ENCODE measurements around the gene REPS2. TPM values are rescaled to one million over a fixed set of nuclear protein-coding genes. Genes with fewer than 3 reads are reported as not detected.

Gene REPS2
- polyA plus RNA-seq, 3 donors, result 2.1 to 4.7 (median 3.6) TPM

- 8% methylated on average over 2 of the region's 7 CpGs for WGBS (ENCODE audit: insufficient coverage)
- Histone ChIP-seq H4K20me1 (ENCODE audit: insufficient read depth, low read length) (no peaks in the 10 kb centered on the region), H3K4me1 (ENCODE audit: control insufficient read depth in 1 of 2, insufficient read depth in 2 of 2, low read length in 2 of 2) (peaks cover 22 to 23% of the 10 kb centered on the region in 2 donors), H3K27me3 (ENCODE audit: control insufficient read depth in 2 of 2, insufficient read depth in 2 of 2, low read length in 2 of 2) (peaks cover 0 to 9% of the 10 kb centered on the region in 2 donors), H3K4me3 (replicated peaks in 1 of 3; ENCODE audit: low read depth in 2 of 3, low read length in 3 of 3) (no peak overlapping the region), H3K4me2 (replicated peaks; ENCODE audit: extremely low read depth, low read length, poor library complexity, severe bottlenecking) (no peak overlapping the region), H3K36me3 (replicated peaks in 1 of 2; ENCODE audit: control insufficient read depth in 1 of 2, insufficient read depth in 2 of 2, low read length in 2 of 2) (peaks cover 0 to under 1% of the 10 kb centered on the region in 2 donors), H3K27ac (ENCODE audit: low read depth in 1 of 2, low read length in 2 of 2) (no peak overlapping the region), H3K9ac (ENCODE audit: insufficient read depth, low read length, poor library complexity, severe bottlenecking) (no peak overlapping the region), H2AFZ (ENCODE audit: insufficient read depth, low read depth, low read length, poor library complexity, severe bottlenecking) (no peak overlapping the region), H3K9me3 (replicated peaks in 1 of 2; ENCODE audit: control insufficient read depth in 1 of 2, insufficient read depth in 1 of 2, low read length in 2 of 2) (no peaks in the 10 kb centered on the region), H3K79me2 (ENCODE audit: insufficient read depth, low read length) (no peaks in the 10 kb centered on the region)
- Mint-ChIP-seq H3K4me3 (peak overlapping the region in 1 of 2 donors; percentile 37), H3K9me3 (peaks cover 0 to 2% (median 0%) of the 10 kb centered on the region in 7 donors), H3K27me3 (ENCODE audit: low read depth in 3 of 3) (peaks cover 0 to 22% (median 0%) of the 10 kb centered on the region in 3 donors), H3K27ac (peak overlapping the region in 5 of 7 donors; percentile 7 to 78 (median 60)), H3K4me1 (peaks cover 41% of the 10 kb centered on the region), H3K36me3 (peaks cover 4 to 11% of the 10 kb centered on the region in 2 donors)
- intact Hi-C loops (cut with micrococcal nuclease), result no loop called here
- DNase-seq, result peak in 1 of 3 donors; percentile 23
- no peak for TF ChIP-seq CTCF (IDR thresholded peaks at IDR 0.05)
These were observed 92.3 kb downstream of the REPS2 start for GRCh38 chrX:17038681-17039161.

- Mint-ChIP-seq H3K27ac (no peak overlapping the region), H3K9me3 (peaks cover 0 to 2% (median 0%) of the 10 kb centered on the region in 7 donors), H3K27me3 (ENCODE audit: low read depth in 3 of 3) (peaks cover 0 to 28% (median 0%) of the 10 kb centered on the region in 3 donors), H3K36me3 (peaks cover 11 to 12% of the 10 kb centered on the region in 2 donors), H3K4me1 (peaks cover 41% of the 10 kb centered on the region), H3K4me3 (no peak overlapping the region)
- H3K9me3 ChIP-seq (replicated peaks in 1 of 2; ENCODE audit: control insufficient read depth in 1 of 2, insufficient read depth in 1 of 2, low read length in 2 of 2), result no peaks in the 10 kb centered on the region
- TF ChIP-seq CTCF (IDR thresholded peaks at IDR 0.05), result no peak
- no peaks in the 10 kb centered on the region for H4K20me1 ChIP-seq (ENCODE audit: insufficient read depth, low read length)
- no peak overlapping the region for H2AFZ ChIP-seq (ENCODE audit: insufficient read depth, low read depth, low read length, poor library complexity, severe bottlenecking)
- H3K27me3 ChIP-seq (ENCODE audit: control insufficient read depth in 2 of 2, insufficient read depth in 2 of 2, low read length in 2 of 2), result peaks cover 0 to 9% of the 10 kb centered on the region in 2 donors
- H3K4me2 ChIP-seq (replicated peaks; ENCODE audit: extremely low read depth, low read length, poor library complexity, severe bottlenecking), result no peak overlapping the region
- no peak overlapping the region for H3K27ac ChIP-seq (ENCODE audit: low read depth in 1 of 2, low read length in 2 of 2)
- H3K9ac ChIP-seq (ENCODE audit: insufficient read depth, low read length, poor library complexity, severe bottlenecking), result no peak overlapping the region
- WGBS (ENCODE audit: insufficient coverage), result no CpG with 5 or more reads among the region's 1 CpG
- no peak overlapping the region for H3K4me3 ChIP-seq (replicated peaks in 1 of 3; ENCODE audit: low read depth in 2 of 3, low read length in 3 of 3)
- peaks cover 22 to 23% of the 10 kb centered on the region in 2 donors for H3K4me1 ChIP-seq (ENCODE audit: control insufficient read depth in 1 of 2, insufficient read depth in 2 of 2, low read length in 2 of 2)
- no peaks in the 10 kb centered on the region for H3K79me2 ChIP-seq (ENCODE audit: insufficient read depth, low read length)
- no peak for DNase-seq
- intact Hi-C loops (cut with micrococcal nuclease), result loop anchor here (10.0 kb wide), 2 partner anchors 95 to 215 kb away; partner anchors contain the start of gene REPS2 (in 1 of the 2)
- no peaks in the 10 kb centered on the region for H3K36me3 ChIP-seq (replicated peaks in 1 of 2; ENCODE audit: control insufficient read depth in 1 of 2, insufficient read depth in 2 of 2, low read length in 2 of 2)
These were observed 93.4 kb downstream of the REPS2 start for GRCh38 chrX:17039826-17040225.
